K562 (cell line): ENCODE results near the gene MRPL38. TPM values are rescaled to one million over a fixed set of nuclear protein-coding genes. Genes with fewer than 3 reads are reported as not detected.

Experiments used
- FOXJ2 ChIP-seq: fragments of 200-800 bp; sonication (Bioruptor generic); IDR thresholded peaks from 2 replicates; pipeline ENCODE4 v1.6.1; 2016; ENCODE audit warnings: missing genetic modification characterization, missing compliant biosample characterization
- TEAD2 ChIP-seq: fragments of 450-650 bp; IDR thresholded peaks from 2 replicates; pipeline ENCODE4 v1.6.1; 2016; ENCODE audit warnings: missing genetic modification characterization, control low read depth, missing compliant biosample characterization
- ZNF280A ChIP-seq: fragments of 450-650 bp; IDR thresholded peaks from 2 replicates; pipeline ENCODE4 v1.6.1; 2018; ENCODE audit warnings: mild to moderate bottlenecking, low read depth; ENCODE audit not compliant: partially characterized antibody
- ZNF785 ChIP-seq: fragments of 250-450 bp; sonication (Bioruptor Pico); IDR thresholded peaks from 2 replicates; pipeline ENCODE4 v1.4.0; 2020; ENCODE audit warnings: mild to moderate bottlenecking
- polyA plus RNA-seq, 8 experiments: library from polyadenylated mRNA; depleted of rRNA in 4 of 8; stranded (reverse) in 5 of 8; unstranded in 3 of 8; fragments of >200 nt; fragmentation: Nextera tagmentation in 2 of 8; fragmentation: Illumina TruSeq in 1 of 8; extraction: Ambion mirVana in 2 of 8; extraction: Trizol in 1 of 8; gene quantifications; 2 replicates each; pipeline versions ENCODE4 v1.2.1 to v1.2.3, GENCODE V29; 2011 to 2014; ENCODE audit warnings: inconsistent platforms in 1 of 8, missing spikeins in 1 of 8
- total RNA-seq, 7 experiments: library from RNA; depleted of rRNA in 6 of 7; stranded (reverse); fragments of >200 nt in 6 of 7; fragmentation: Illumina TruSeq in 2 of 7; extraction: Trizol in 2 of 7; gene quantifications; 2 replicates each; pipeline versions ENCODE4 v1.2.1 to v1.2.3, GENCODE V29; 2011 to 2021; ENCODE audit warnings: low replicate concordance in 1 of 7
- TF ChIP-seq, protein P1 (sequence below): fragments of 250-450 bp; sonication (Bioruptor Pico); IDR thresholded peaks from 2 replicates; pipeline ENCODE4 v1.4.0; 2020; ENCODE audit warnings: mild to moderate bottlenecking, moderate library complexity
- TF ChIP-seq, protein P2 (sequence below): fragments of 250-450 bp; sonication (Bioruptor Pico); IDR thresholded peaks from 2 replicates; pipeline ENCODE4 v1.4.0; 2020; ENCODE audit warnings: mild to moderate bottlenecking, moderate library complexity, borderline replicate concordance

Gene MRPL38
- total and polyA plus RNA-seq, 9 of the 15 experiments (the other 6 are each of a cell fraction or from before 2014, with no cell fraction given): 4.5 to 154 (median 48.5) TPM

DNA sequence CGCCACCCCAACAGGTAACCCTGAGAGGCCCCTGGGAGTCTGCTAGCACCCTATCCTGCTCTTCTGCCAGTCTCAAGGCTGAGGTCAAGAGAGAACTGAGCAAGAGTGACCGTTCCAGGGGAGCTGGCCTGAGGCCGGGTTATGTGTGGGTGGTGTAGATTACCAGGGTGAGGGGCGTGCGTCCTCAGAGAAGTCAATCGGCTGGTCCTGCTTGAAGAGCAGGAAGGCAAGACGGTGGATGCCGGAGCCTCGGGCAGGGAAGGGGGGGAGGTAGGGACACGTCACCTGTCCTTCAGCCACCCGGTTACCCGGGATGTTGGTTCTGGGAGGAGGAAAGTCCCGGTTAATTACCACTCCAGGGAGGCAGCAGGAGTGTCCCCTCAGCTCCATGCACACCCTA lies 5.3 kb downstream of the MRPL38 start (continued):
- TF ChIP-seq ZNF280A: no peak
- TF ChIP-seq, protein P1, sequence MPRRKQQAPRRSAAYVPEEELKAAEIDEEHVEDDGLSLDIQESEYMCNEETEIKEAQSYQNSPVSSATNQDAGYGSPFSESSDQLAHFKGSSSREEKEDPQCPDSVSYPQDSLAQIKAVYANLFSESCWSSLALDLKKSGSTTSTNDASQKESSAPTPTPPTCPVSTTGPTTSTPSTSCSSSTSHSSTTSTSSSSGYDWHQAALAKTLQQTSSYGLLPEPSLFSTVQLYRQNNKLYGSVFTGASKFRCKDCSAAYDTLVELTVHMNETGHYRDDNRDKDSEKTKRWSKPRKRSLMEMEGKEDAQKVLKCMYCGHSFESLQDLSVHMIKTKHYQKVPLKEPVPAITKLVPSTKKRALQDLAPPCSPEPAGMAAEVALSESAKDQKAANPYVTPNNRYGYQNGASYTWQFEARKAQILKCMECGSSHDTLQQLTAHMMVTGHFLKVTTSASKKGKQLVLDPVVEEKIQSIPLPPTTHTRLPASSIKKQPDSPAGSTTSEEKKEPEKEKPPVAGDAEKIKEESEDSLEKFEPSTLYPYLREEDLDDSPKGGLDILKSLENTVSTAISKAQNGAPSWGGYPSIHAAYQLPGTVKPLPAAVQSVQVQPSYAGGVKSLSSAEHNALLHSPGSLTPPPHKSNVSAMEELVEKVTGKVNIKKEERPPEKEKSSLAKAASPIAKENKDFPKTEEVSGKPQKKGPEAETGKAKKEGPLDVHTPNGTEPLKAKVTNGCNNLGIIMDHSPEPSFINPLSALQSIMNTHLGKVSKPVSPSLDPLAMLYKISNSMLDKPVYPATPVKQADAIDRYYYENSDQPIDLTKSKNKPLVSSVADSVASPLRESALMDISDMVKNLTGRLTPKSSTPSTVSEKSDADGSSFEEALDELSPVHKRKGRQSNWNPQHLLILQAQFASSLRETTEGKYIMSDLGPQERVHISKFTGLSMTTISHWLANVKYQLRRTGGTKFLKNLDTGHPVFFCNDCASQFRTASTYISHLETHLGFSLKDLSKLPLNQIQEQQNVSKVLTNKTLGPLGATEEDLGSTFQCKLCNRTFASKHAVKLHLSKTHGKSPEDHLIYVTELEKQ (CRISPR knock-in tag): no peak
- TF ChIP-seq, protein P2, sequence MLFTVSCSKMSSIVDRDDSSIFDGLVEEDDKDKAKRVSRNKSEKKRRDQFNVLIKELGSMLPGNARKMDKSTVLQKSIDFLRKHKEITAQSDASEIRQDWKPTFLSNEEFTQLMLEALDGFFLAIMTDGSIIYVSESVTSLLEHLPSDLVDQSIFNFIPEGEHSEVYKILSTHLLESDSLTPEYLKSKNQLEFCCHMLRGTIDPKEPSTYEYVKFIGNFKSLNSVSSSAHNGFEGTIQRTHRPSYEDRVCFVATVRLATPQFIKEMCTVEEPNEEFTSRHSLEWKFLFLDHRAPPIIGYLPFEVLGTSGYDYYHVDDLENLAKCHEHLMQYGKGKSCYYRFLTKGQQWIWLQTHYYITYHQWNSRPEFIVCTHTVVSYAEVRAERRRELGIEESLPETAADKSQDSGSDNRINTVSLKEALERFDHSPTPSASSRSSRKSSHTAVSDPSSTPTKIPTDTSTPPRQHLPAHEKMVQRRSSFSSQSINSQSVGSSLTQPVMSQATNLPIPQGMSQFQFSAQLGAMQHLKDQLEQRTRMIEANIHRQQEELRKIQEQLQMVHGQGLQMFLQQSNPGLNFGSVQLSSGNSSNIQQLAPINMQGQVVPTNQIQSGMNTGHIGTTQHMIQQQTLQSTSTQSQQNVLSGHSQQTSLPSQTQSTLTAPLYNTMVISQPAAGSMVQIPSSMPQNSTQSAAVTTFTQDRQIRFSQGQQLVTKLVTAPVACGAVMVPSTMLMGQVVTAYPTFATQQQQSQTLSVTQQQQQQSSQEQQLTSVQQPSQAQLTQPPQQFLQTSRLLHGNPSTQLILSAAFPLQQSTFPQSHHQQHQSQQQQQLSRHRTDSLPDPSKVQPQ: no peak
- TF ChIP-seq TEAD2: no peak
- no peak for TF ChIP-seq FOXJ2 (tag)
- no peak for TF ChIP-seq ZNF785 (CRISPR knock-in tag)
